K562 (cell line): ENCODE measurements around the gene OMP. TPM values are rescaled to one million over a fixed set of nuclear protein-coding genes. Genes with fewer than 3 reads are reported as not detected.

Experiments used
- ATAC-seq: fragments of 200-7000 bp; cut with Tn5 transposase; 3 replicates; pipeline ENCODE4 v1.9.1; 2020; ENCODE audit warnings: moderate library complexity
- BruUV-seq: library from RNA; stranded (reverse); fragments of 400-500 nt; replicated peaks from 2 replicates; lab custom pipeline; 2021; lab: Mats Ljungman, UMichigan
- CTCF ChIA-PET: fragments of 300-600 bp; formaldehyde crosslinking; extraction: SDS; loops from one replicate; lab custom pipeline; 2021; ENCODE audit warnings: low intra/inter-chr PET ratio; lab: Yijun Ruan, JAX
- POLR2A ChIA-PET: fragments of 300-600, 350-650 bp; sonication (Branson Sonifier 250); formaldehyde crosslinking; extraction: SDS; loops from one replicate; lab custom pipeline; 2021; ENCODE audit warnings: antibody characterized with exemption, inconsistent platforms; lab: Yijun Ruan, JAX
- DNase-seq, 4 experiments: peaks; one replicate each; pipeline versions ENCODE4 v3.0.0 to v3.0.0-alpha.2; 2011 to 2018; ENCODE audit warnings: low spot score in 3 of 4, mixed read lengths in 3 of 4; ENCODE audit errors: extremely low read depth in 1 of 4
- FAIRE-seq: peaks from 2 replicates; lab custom pipeline; 2011; peaks lifted over from hg19 to GRCh38; lab: Jason Lieb, UNC
- H2AFZ ChIP-seq: 2 replicates; pipeline ENCODE4 v1.6.0; 2011; ENCODE audit warnings: low read depth, low read length, control low read depth, inconsistent platforms
- H3K27ac ChIP-seq: fragments of 200-600 bp; 3 replicates; pipeline ENCODE4 v1.8.0; 2011; ENCODE audit warnings: low read depth, mild to moderate bottlenecking, control low read depth, inconsistent platforms, low read length, moderate library complexity, mixed read lengths; ENCODE audit errors: extremely low read depth
- H3K27me3 ChIP-seq, 2 experiments: fragments of 300-600 bp in 1 of 2; 2 replicates in 1 of 2; 3 replicates in 1 of 2; pipeline versions ENCODE4 v1.6.0 to v1.8.0; 2011; ENCODE audit warnings: inconsistent platforms in 2 of 2, low read length in 2 of 2, mild to moderate bottlenecking in 1 of 2, mixed read lengths in 1 of 2, moderate library complexity in 1 of 2; ENCODE audit not compliant: control insufficient read depth in 2 of 2, insufficient read depth in 2 of 2
- H3K36me3 ChIP-seq: fragments of 300-600 bp; 3 replicates; pipeline ENCODE4 v1.8.0; 2011; ENCODE audit warnings: mild to moderate bottlenecking, low read length, inconsistent platforms; ENCODE audit not compliant: control insufficient read depth, insufficient read depth
- H3K4me1 ChIP-seq, 2 experiments: fragments of 200-600 bp in 1 of 2; replicated peaks in 1 of 2; 2 replicates in 1 of 2; 3 replicates in 1 of 2; pipeline versions ENCODE4 v1.5.1 to v1.8.0; 2011; ENCODE audit warnings: inconsistent platforms in 2 of 2, low read length in 2 of 2, mild to moderate bottlenecking in 1 of 2, mixed read lengths in 1 of 2, moderate library complexity in 1 of 2; ENCODE audit not compliant: control insufficient read depth in 2 of 2, insufficient read depth in 2 of 2
- H3K4me2 ChIP-seq: 2 replicates; pipeline ENCODE4 v1.6.1; 2011; ENCODE audit warnings: low read length, control low read depth, inconsistent platforms, mixed read lengths; ENCODE audit not compliant: insufficient read depth
- H3K4me3 ChIP-seq: fragments of 200-600 bp; sonication (generic), shearing (Covaris generic); 2 replicates; pipeline ENCODE4 v1.5.1; 2016; ENCODE audit warnings: control low read depth, inconsistent platforms
- H3K79me2 ChIP-seq: fragments of 200-600 bp; 3 replicates; pipeline ENCODE4 v1.8.0; 2011; ENCODE audit warnings: low read length, inconsistent platforms; ENCODE audit not compliant: control insufficient read depth, insufficient read depth
- H3K9ac ChIP-seq, 2 experiments: 2 replicates each; pipeline versions ENCODE4 v1.6.0 to v1.6.1; 2011; ENCODE audit warnings: low read depth in 2 of 2, low read length in 2 of 2, control low read depth in 1 of 2, inconsistent platforms in 1 of 2, mild to moderate bottlenecking in 1 of 2, mixed read lengths in 1 of 2; ENCODE audit not compliant: insufficient read depth in 1 of 2
- H3K9me1 ChIP-seq: one replicate; pipeline ENCODE4 v1.6.0; 2011; ENCODE audit warnings: inconsistent platforms, mild to moderate bottlenecking, low read length, moderate library complexity; ENCODE audit not compliant: control insufficient read depth, insufficient read depth
- H3K9me3 ChIP-seq: replicated peaks from 2 replicates; pipeline ENCODE4 v1.5.1; 2011; ENCODE audit warnings: low read depth, low read length, inconsistent platforms; ENCODE audit not compliant: control insufficient read depth, insufficient read depth
- H4K20me1 ChIP-seq: replicated peaks from 2 replicates; pipeline ENCODE4 v1.6.1; 2011; ENCODE audit warnings: low read length, inconsistent platforms, mixed read lengths; ENCODE audit not compliant: control insufficient read depth, insufficient read depth
- CHD1 ChIP-seq: fragments of 200-600 bp; sonication (generic); IDR thresholded peaks from one replicate; pipeline ENCODE4 v1.6.1; 2012; ENCODE audit warnings: mild to moderate bottlenecking, moderate library complexity, low read length, inconsistent platforms
- GTF3C2 ChIP-seq: IDR thresholded peaks from 3 replicates; pipeline ENCODE4 v1.6.1; 2011; ENCODE audit warnings: borderline replicate concordance, mild to moderate bottlenecking, moderate library complexity; ENCODE audit not compliant: insufficient read length; ENCODE audit errors: extremely low read depth
- SREBF1 ChIP-seq: fragments of 150-350 bp; IDR thresholded peaks from 2 replicates; pipeline ENCODE4 v1.6.1; 2014; ENCODE audit warnings: antibody characterized with exemption, low read depth, low read length, borderline replicate concordance
- WGBS: fragments of 100-300 bp; shearing (Covaris generic); methylation state at CpG from one replicate; pipeline ENCODE4 v1.1.6; 2016; ENCODE audit warnings: low coverage, mixed read lengths; ENCODE audit not compliant: insufficient coverage; ENCODE audit errors: missing lambda C conversion rate; 5-methylcytosine and 5-hydroxymethylcytosine counted together
- in situ Hi-C: fragments of 300-500 bp; cut with MboI; formaldehyde crosslinking; loops from 4 replicates; pipeline ENCODE4 v1.15.0; 2018; ENCODE audit warnings: inconsistent platforms, mixed read lengths
- intact Hi-C: fragments of 100-400 bp; cut with micrococcal nuclease; formaldehyde crosslinking; loops from 2 replicates; pipeline ENCODE4 v1.14.2; 2022
- polyA plus RNA-seq, 8 experiments: library from polyadenylated mRNA; depleted of rRNA in 4 of 8; stranded (reverse) in 5 of 8; unstranded in 3 of 8; fragments of >200 nt; fragmentation: Nextera tagmentation in 2 of 8; fragmentation: Illumina TruSeq in 1 of 8; extraction: Ambion mirVana in 2 of 8; extraction: Trizol in 1 of 8; gene quantifications; 2 replicates each; pipeline versions ENCODE4 v1.2.1 to v1.2.3, GENCODE V29; 2011 to 2014; ENCODE audit warnings: inconsistent platforms in 1 of 8, missing spikeins in 1 of 8
- total RNA-seq, 7 experiments: library from RNA; depleted of rRNA in 6 of 7; stranded (reverse); fragments of >200 nt in 6 of 7; fragmentation: Illumina TruSeq in 2 of 7; extraction: Trizol in 2 of 7; gene quantifications; 2 replicates each; pipeline versions ENCODE4 v1.2.1 to v1.2.3, GENCODE V29; 2011 to 2021; ENCODE audit warnings: low replicate concordance in 1 of 7

The OMP gene
- total and polyA plus RNA-seq, 9 of the 15 experiments (the other 6 are each of a cell fraction or from before 2014, with no cell fraction given): not detected

DNA sequence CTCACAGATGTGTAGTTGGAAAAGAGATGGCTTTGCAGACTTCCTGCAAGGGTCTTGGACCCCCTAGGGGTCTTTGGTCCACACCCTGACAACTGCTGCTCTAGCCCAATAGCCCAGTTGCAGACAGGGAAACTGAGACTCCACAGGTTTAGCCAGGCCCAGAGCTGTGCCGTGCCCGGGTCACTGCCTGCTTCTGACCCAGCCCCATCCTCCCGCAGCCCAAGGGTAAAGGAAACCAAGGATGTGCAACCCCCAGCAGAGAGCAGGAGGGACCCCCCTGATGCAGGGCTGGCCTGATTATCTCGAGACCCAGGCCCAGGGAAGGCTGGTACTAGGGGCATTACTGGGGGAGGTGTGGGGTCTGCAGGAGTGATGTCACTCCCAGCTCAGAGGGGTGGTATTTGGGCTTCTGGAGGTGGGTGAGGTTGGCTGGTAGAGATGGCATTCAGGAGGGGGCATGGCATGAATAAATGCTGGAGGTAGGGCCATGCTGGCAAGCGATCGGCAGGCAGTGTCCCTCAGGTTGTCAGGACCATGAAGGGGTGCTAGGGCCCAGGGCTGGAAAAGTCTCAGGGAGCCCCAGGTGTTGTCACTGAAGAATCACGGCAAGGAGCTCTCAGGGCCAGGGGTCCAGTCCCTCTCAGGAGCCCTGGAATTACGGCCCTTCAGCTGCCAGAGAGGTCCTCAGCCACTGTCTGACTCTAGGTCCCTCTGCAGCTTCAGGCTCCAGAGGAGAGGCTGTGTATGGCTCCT, 46.5 kb downstream of the OMP start:
- Histone ChIP-seq H3K36me3 (no peaks in the 10 kb centered on the region), H3K4me2 (no peak overlapping the region), H3K9ac (no peak overlapping the region), H4K20me1 (peaks cover 3% of the 10 kb centered on the region; the same call in 1 of the 2 replicates), H3K9me1 (no peaks in the 10 kb centered on the region), H2AFZ (no peak overlapping the region), H3K4me1 (peaks cover 0 to 7% of the 10 kb centered on the region in 2 experiments; a peak in 3 of 5 replicates), H3K27me3 (peaks cover 22 to 77% of the 10 kb centered on the region in 2 experiments), H3K27ac (no peak overlapping the region), H3K4me3 (no peak overlapping the region), H3K9me3 (no peaks in the 10 kb centered on the region), H3K79me2 (no peaks in the 10 kb centered on the region)
- intact Hi-C loops: no loop called here
- FAIRE-seq (no peak), DNase-seq (no peak), ATAC-seq (no peak)
- 9% methylated on average over 8 of the region's 8 CpGs for WGBS
- ChIA-PET CTCF (no interaction called here), POLR2A (interaction anchor here (1.3 kb wide), 2 partner anchors 8 to 12 kb away, joined by 3 to 4 read pairs; no protein-coding TSS in a partner anchor)
- in situ Hi-C loops: no loop called here
- TF ChIP-seq CHD1 (no peak), GTF3C2 (no peak), SREBF1 (no peak)
- no TSS peak for BruUV-seq
